ENCODE results near the gene FITM2. TPM values are rescaled to one million over a fixed set of nuclear protein-coding genes. Genes with fewer than 3 reads are reported as not detected.
"Not testable (repeated sequence)": the region's sequence is repeated elsewhere in the genome, so short reads cannot be mapped to it uniquely, and the experiment has no call there.

The FITM2 gene
- polyA plus RNA-seq (ENCODE audit: insufficient read length), result 7.5 TPM

- DNase-seq (ENCODE audit: low read depth), result peak; percentile 93
These were observed at the start of gene FITM2 for GRCh38 chr20:44310664-44311639. Gene FITM2 (minus strand): TSS chr20:44311202. CDS start chr20:44311148, 54 bp downstream.

GRCh38 chr20:44360221-44360620, 49.2 kb upstream of the FITM2 start:
- DNase-seq (ENCODE audit: low read depth), result no peak

GRCh38 chr20:44358776-44359175, 47.8 kb upstream of the FITM2 start:
- no peak for DNase-seq (ENCODE audit: low read depth)

- DNase-seq (ENCODE audit: low read depth), result no peak
These were observed 46.6 kb upstream of the FITM2 start for GRCh38 chr20:44357555-44358125.

- DNase-seq (ENCODE audit: low read depth), result no peak
These were observed 46.0 kb upstream of the FITM2 start for GRCh38 chr20:44357020-44357419.

- no peak for DNase-seq (ENCODE audit: low read depth)
These were observed 45.3 kb upstream of the FITM2 start for GRCh38 chr20:44356353-44356723.

GRCh38 chr20:44355498-44356352, 44.7 kb upstream of the FITM2 start, which contains the start of gene HNF4A:
Gene HNF4A (plus strand): TSS chr20:44355699. CDS start chr20:44355805, 106 bp downstream.
- no peak for DNase-seq (ENCODE audit: low read depth)

GRCh38 chr20:44354979-44355497, 44.0 kb upstream of the FITM2 start:
- DNase-seq (ENCODE audit: low read depth), result no peak

- DNase-seq (ENCODE audit: low read depth), result no peak
These were observed 39.6 kb upstream of the FITM2 start for GRCh38 chr20:44350567-44350966.

GRCh38 chr20:44349349-44349748, 38.3 kb upstream of the FITM2 start:
- DNase-seq (ENCODE audit: low read depth), result no peak

- DNase-seq (ENCODE audit: low read depth), result no peak
These were observed 37.2 kb upstream of the FITM2 start for GRCh38 chr20:44348168-44348659.

GRCh38 chr20:44345941-44346340, 34.9 kb upstream of the FITM2 start:
- not testable (repeated sequence) for DNase-seq (ENCODE audit: low read depth)

- DNase-seq (ENCODE audit: low read depth), result no peak
These were observed 34.1 kb upstream of the FITM2 start for GRCh38 chr20:44345147-44345546.

- no peak for DNase-seq (ENCODE audit: low read depth)
These were observed 33.7 kb upstream of the FITM2 start for GRCh38 chr20:44344723-44345122.

- DNase-seq (ENCODE audit: low read depth), result no peak
These were observed 32.2 kb upstream of the FITM2 start for GRCh38 chr20:44343162-44343675.

- DNase-seq (ENCODE audit: low read depth), result no peak
These were observed 31.2 kb upstream of the FITM2 start for GRCh38 chr20:44342248-44342647.

GRCh38 chr20:44336725-44337380, 25.9 kb upstream of the FITM2 start, which contains the start of gene R3HDML:
Gene R3HDML (plus strand): TSS chr20:44337043. CDS start chr20:44337158, 115 bp downstream.
- DNase-seq (ENCODE audit: low read depth), result no peak

GRCh38 chr20:44336086-44336485, 25.1 kb upstream of the FITM2 start:
- DNase-seq (ENCODE audit: low read depth), result no peak

- no peak for DNase-seq (ENCODE audit: low read depth)
These were observed 24.7 kb upstream of the FITM2 start for GRCh38 chr20:44335675-44336074.

- no peak for DNase-seq (ENCODE audit: low read depth)
These were observed 23.7 kb upstream of the FITM2 start for GRCh38 chr20:44334709-44335108.

- no peak for DNase-seq (ENCODE audit: low read depth)
These were observed 23.3 kb upstream of the FITM2 start for GRCh38 chr20:44334306-44334705.

Data from forelimb muscle (tissue), 1 donor.